Measurements from ENCODE around the gene CDK18. TPM values are rescaled to one million over a fixed set of nuclear protein-coding genes. Genes with fewer than 3 reads are reported as not detected.
"Not testable (repeated sequence)": the region's sequence is repeated elsewhere in the genome, so short reads cannot be mapped to it uniquely, and the experiment has no call there.

CDK18 gene
- total and polyA plus RNA-seq, 4 donors: 9.7 to 21.0 (median 15.0) TPM

DNA sequence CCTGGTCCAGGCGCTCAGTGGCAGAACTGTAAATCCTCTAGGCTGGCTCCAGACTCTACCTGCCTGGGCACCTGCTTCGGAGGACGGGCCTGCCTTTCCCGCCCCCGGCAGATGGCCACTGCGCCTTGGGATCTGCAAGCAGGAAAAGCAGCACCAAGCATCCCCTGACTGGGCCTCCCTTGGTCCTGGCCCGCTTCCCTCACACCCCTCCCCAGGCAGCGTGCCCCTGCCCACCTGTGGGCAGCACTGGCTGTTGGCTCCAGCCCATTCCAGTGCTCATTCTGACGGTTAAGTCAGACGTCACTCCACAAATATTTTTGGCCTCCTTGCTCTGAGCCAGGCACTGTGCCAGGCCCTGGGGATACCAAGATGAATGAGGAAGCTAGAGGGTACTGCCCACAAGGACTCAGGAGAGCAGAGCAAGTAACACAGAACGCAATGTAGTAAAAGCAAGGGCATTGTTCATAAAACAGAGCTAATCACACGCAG lies 26.7 kb upstream of the CDK18 start:
- Histone ChIP-seq H3K4me1 (ENCODE audit: control insufficient read depth in 5 of 5, insufficient read depth in 5 of 5, low read length in 5 of 5) (no peaks in the 10 kb centered on the region), H3K36me3 (ENCODE audit: control insufficient read depth in 4 of 4, insufficient read depth in 4 of 4, low read length in 4 of 4) (no peaks in the 10 kb centered on the region), H3K27ac (ENCODE audit: low read depth in 1 of 2, low read length in 1 of 2) (no peak overlapping the region), H3K9ac (ENCODE audit: insufficient read depth in 1 of 2, low read length in 2 of 2) (no peak overlapping the region), H3K4me3 (no peak overlapping the region), H3K27me3 (ENCODE audit: control insufficient read depth in 3 of 3, insufficient read depth in 3 of 3, low read length in 2 of 3) (peaks cover 0 to 13% (median 3%) of the 10 kb centered on the region in 3 donors), H3K9me3 (ENCODE audit: control insufficient read depth in 4 of 4, insufficient read depth in 3 of 4, low read length in 3 of 4) (peaks cover 0 to 6% (median 2%) of the 10 kb centered on the region in 4 donors)
- 59 to 65% methylated on average over 12 of the region's 12 CpGs for WGBS, 2 donors
- DNase-seq (peak; percentile 60 to 73 (median 70)), ATAC-seq (ENCODE audit: insufficient read depth, low FRiP score) (peak; percentile 74)
- TF ChIP-seq, protein P1, sequence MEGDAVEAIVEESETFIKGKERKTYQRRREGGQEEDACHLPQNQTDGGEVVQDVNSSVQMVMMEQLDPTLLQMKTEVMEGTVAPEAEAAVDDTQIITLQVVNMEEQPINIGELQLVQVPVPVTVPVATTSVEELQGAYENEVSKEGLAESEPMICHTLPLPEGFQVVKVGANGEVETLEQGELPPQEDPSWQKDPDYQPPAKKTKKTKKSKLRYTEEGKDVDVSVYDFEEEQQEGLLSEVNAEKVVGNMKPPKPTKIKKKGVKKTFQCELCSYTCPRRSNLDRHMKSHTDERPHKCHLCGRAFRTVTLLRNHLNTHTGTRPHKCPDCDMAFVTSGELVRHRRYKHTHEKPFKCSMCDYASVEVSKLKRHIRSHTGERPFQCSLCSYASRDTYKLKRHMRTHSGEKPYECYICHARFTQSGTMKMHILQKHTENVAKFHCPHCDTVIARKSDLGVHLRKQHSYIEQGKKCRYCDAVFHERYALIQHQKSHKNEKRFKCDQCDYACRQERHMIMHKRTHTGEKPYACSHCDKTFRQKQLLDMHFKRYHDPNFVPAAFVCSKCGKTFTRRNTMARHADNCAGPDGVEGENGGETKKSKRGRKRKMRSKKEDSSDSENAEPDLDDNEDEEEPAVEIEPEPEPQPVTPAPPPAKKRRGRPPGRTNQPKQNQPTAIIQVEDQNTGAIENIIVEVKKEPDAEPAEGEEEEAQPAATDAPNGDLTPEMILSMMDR (IDR thresholded peaks at IDR 0.05; ENCODE audit: control extremely low read depth, extremely low read depth): no peak

DNA sequence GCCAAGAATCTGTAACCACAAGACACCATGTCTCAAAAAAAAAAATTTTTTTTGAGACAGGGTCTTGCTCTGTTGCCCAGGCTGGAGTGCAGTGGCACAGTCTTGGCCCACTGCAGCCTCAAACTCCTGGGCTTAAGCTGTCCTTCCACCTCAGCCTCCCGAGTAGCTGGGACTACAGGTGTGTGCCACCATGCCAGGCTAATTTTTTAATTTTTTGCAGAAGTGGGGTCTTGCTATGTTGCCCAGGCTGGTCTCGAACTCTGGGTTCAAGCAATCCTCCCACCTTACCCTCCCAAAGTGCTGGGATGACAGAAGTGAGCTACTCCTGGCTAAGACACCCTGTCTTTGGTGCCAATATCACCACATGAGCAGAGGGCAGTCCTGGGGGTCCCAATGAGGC lies 25.5 kb upstream of the CDK18 start:
- not testable (repeated sequence) for H3K36me3 ChIP-seq (ENCODE audit: control insufficient read depth in 4 of 4, insufficient read depth in 4 of 4, low read length in 4 of 4); H3K4me1 ChIP-seq (ENCODE audit: control insufficient read depth in 5 of 5, insufficient read depth in 5 of 5, low read length in 5 of 5); H3K9me3 ChIP-seq (ENCODE audit: control insufficient read depth in 4 of 4, insufficient read depth in 3 of 4, low read length in 3 of 4); H3K9ac ChIP-seq (ENCODE audit: insufficient read depth in 1 of 2, low read length in 2 of 2); ATAC-seq (ENCODE audit: insufficient read depth, low FRiP score); H3K27ac ChIP-seq (ENCODE audit: low read depth in 1 of 2, low read length in 1 of 2); H3K4me3 ChIP-seq; DNase-seq
- H3K27me3 ChIP-seq (ENCODE audit: control insufficient read depth in 3 of 3, insufficient read depth in 3 of 3, low read length in 2 of 3): peaks cover 0 to 24% (median 12%) of the 10 kb centered on the region in 3 donors
- WGBS, 2 donors: 93 to 95% methylated on average over 2 of the region's 2 CpGs

DNA sequence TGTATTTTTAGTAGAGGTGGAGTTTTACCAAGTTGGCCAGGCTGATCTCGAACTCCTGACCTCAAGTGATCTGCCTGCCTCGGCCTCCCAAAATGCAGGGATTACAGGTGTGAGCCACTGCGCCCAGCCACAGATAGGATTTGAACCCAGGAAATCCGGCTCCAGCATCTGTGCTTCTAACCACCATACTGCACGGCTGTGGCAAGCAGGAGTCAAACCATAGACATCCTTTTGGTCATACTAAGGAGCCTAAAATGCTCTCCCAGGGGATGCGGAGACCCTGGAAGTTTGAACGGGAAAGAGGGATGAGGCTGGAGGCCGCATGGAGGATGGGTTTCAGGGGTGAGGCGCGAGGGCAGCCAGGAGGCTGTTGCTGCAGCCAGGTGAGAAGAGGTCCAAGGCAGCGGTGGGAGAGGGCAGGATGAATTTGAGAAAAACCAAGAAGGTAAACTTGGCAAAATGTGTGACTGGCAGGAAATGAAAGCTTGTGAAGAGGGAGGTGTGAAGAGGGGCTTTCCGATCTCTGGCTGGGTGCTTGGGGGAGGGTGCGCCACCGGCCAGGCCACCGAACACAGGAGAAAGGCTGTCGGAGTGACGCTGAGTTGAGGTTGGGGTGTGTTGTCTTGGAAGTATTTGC lies 24.0 kb upstream of the CDK18 start:
- H3K36me3 ChIP-seq (ENCODE audit: control insufficient read depth in 4 of 4, insufficient read depth in 4 of 4, low read length in 4 of 4): no peaks in the 10 kb centered on the region
- no peaks in the 10 kb centered on the region for H3K9me3 ChIP-seq (ENCODE audit: control insufficient read depth in 4 of 4, insufficient read depth in 3 of 4, low read length in 3 of 4)
- H3K4me3 ChIP-seq: no peak overlapping the region
- DNase-seq (no peak), ATAC-seq (ENCODE audit: insufficient read depth, low FRiP score) (no peak)
- TF ChIP-seq, protein P1 (IDR thresholded peaks at IDR 0.05; ENCODE audit: control extremely low read depth, extremely low read depth): no peak
- no peak overlapping the region for H3K27ac ChIP-seq (ENCODE audit: low read depth in 1 of 2, low read length in 1 of 2)
- H3K27me3 ChIP-seq (ENCODE audit: control insufficient read depth in 3 of 3, insufficient read depth in 3 of 3, low read length in 2 of 3): peaks cover 0 to 25% (median 12%) of the 10 kb centered on the region in 3 donors
- no peak overlapping the region for H3K9ac ChIP-seq (ENCODE audit: insufficient read depth in 1 of 2, low read length in 2 of 2)
- H3K4me1 ChIP-seq (ENCODE audit: control insufficient read depth in 5 of 5, insufficient read depth in 5 of 5, low read length in 5 of 5): no peaks in the 10 kb centered on the region
- 50 to 62% methylated on average over 17 of the region's 17 CpGs for WGBS, 2 donors

DNA sequence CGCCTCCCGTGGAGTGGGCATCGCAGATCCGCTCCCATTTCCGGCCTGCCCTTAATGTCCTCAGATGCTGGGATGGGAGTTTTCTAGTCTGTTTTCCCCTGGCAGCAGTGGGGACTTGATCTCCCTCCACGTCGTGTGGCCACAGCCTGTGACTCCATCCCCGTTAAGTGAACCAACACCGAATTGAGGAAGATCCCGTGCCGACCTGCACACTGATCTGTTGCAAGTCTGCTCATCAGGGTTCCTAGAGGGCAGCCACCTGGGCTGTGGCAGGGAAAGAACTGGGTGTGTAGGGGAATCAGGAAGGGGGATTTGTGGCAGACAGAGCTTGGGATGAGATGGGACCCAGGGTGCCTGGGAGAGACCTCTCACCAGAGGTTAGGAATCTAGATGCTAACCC lies 23.3 kb upstream of the CDK18 start:
- no peak for ATAC-seq (ENCODE audit: insufficient read depth, low FRiP score)
- no peaks in the 10 kb centered on the region for H3K36me3 ChIP-seq (ENCODE audit: control insufficient read depth in 4 of 4, insufficient read depth in 4 of 4, low read length in 4 of 4)
- TF ChIP-seq, protein P1 (IDR thresholded peaks at IDR 0.05; ENCODE audit: control extremely low read depth, extremely low read depth): no peak
- H3K27me3 ChIP-seq (ENCODE audit: control insufficient read depth in 3 of 3, insufficient read depth in 3 of 3, low read length in 2 of 3): peaks cover 0 to 25% (median 12%) of the 10 kb centered on the region in 3 donors
- no peaks in the 10 kb centered on the region for H3K9me3 ChIP-seq (ENCODE audit: control insufficient read depth in 4 of 4, insufficient read depth in 3 of 4, low read length in 3 of 4)
- H3K4me1 ChIP-seq (ENCODE audit: control insufficient read depth in 5 of 5, insufficient read depth in 5 of 5, low read length in 5 of 5): no peaks in the 10 kb centered on the region
- no peak overlapping the region for H3K9ac ChIP-seq (ENCODE audit: insufficient read depth in 1 of 2, low read length in 2 of 2)
- H3K4me3 ChIP-seq: no peak overlapping the region
- no peak for DNase-seq
- H3K27ac ChIP-seq (ENCODE audit: low read depth in 1 of 2, low read length in 1 of 2): no peak overlapping the region
- WGBS, 2 donors: 48 to 54% methylated on average over 10 to 11 of the region's 11 CpGs

All from lung (tissue), 12 donors.